SK-N-SH (cell line): ENCODE data around the gene APOL6. TPM values are rescaled to one million over a fixed set of nuclear protein-coding genes. Genes with fewer than 3 reads are reported as not detected.
A peak's percentile ranks its signal among the peaks of the same experiment; 100 is the strongest.

Experiments used
- CTCF ChIA-PET: fragments of 300-600, 350-600 bp; formaldehyde crosslinking; extraction: SDS; loops from one replicate; lab custom pipeline; 2021; lab: Yijun Ruan, JAX
- POLR2A ChIA-PET: fragments of 350-600 bp; sonication (Branson Sonifier 250); formaldehyde crosslinking; extraction: SDS; loops from one replicate; lab custom pipeline; 2020; ENCODE audit warnings: antibody characterized with exemption, inconsistent platforms; lab: Yijun Ruan, JAX
- DNase-seq: peaks from one replicate; pipeline ENCODE4 v3.0.0; 2012
- H2AFZ ChIP-seq: fragments of 200-600 bp; sonication (generic); 2 replicates; pipeline ENCODE4 v1.8.1; 2016; ENCODE audit warnings: antibody characterized with exemption, mild to moderate bottlenecking, low read depth
- H3F3A ChIP-seq: fragments of 200-600 bp; sonication (generic); replicated peaks from 2 replicates; pipeline ENCODE3; 2016; ENCODE audit warnings: antibody characterized with exemption, mild to moderate bottlenecking; ENCODE audit not compliant: insufficient read depth
- H3K27ac ChIP-seq, 2 experiments: fragments of 200-500 bp in 1 of 2; fragments of 200-600 bp in 1 of 2; sonication (Bioruptor generic) in 1 of 2; sonication (generic), shearing (Covaris generic) in 1 of 2; 2 replicates each; pipeline versions ENCODE4 v1.5.1 to v1.6.1; 2014 to 2016; ENCODE audit warnings: low read depth in 2 of 2, inconsistent platforms in 1 of 2, low read length in 1 of 2, mild to moderate bottlenecking in 1 of 2, mixed read lengths in 1 of 2
- H3K27me3 ChIP-seq: fragments of 200-600 bp; sonication (generic), shearing (Covaris generic); 2 replicates; pipeline ENCODE4 v1.6.1; 2016; ENCODE audit warnings: mixed run types; ENCODE audit not compliant: insufficient read depth
- H3K36me3 ChIP-seq, 2 experiments: fragments of 200-500 bp in 1 of 2; fragments of 200-600 bp in 1 of 2; sonication (Bioruptor generic) in 1 of 2; sonication (generic) in 1 of 2; replicated peaks in 1 of 2; 2 replicates each; pipeline versions ENCODE3 to v1.5.1; 2014 to 2016; ENCODE audit warnings: low read length in 1 of 2, mild to moderate bottlenecking in 1 of 2; ENCODE audit not compliant: insufficient read depth in 2 of 2, control insufficient read depth in 1 of 2
- H3K4me1 ChIP-seq, 2 experiments: fragments of 200-500 bp in 1 of 2; fragments of 200-600 bp in 1 of 2; sonication (Bioruptor generic) in 1 of 2; sonication (generic), shearing (Covaris generic) in 1 of 2; 2 replicates each; pipeline versions ENCODE4 v1.5.1 to v1.6.1; 2014 to 2016; ENCODE audit warnings: low read depth in 1 of 2, low read length in 1 of 2, mixed run types in 1 of 2; ENCODE audit not compliant: insufficient read depth in 2 of 2, control insufficient read depth in 1 of 2
- H3K4me2 ChIP-seq: fragments of 200-600 bp; sonication (generic), shearing (Covaris generic); 2 replicates; pipeline ENCODE4 v1.6.1; 2017; ENCODE audit warnings: mixed run types
- H3K4me3 ChIP-seq, 2 experiments: fragments of 200-500 bp in 1 of 2; fragments of 200-600 bp in 1 of 2; sonication (Bioruptor generic) in 1 of 2; sonication (generic), shearing (Covaris generic) in 1 of 2; 2 replicates each; pipeline versions ENCODE4 v1.5.1 to v1.8.1; 2014 to 2016; ENCODE audit warnings: low read depth in 2 of 2, inconsistent platforms in 1 of 2, low read length in 1 of 2, mild to moderate bottlenecking in 1 of 2, mixed read lengths in 1 of 2, moderate library complexity in 1 of 2
- H3K79me2 ChIP-seq: fragments of 200-600 bp; sonication (generic); 2 replicates; pipeline ENCODE4 v1.8.1; 2017; ENCODE audit warnings: mild to moderate bottlenecking; ENCODE audit not compliant: insufficient read depth
- H3K9ac ChIP-seq: fragments of 200-600 bp; sonication (generic); 2 replicates; pipeline ENCODE4 v1.6.1; 2017; ENCODE audit warnings: mixed run types
- H3K9me2 ChIP-seq: fragments of 200-600 bp; sonication (generic); 2 replicates; pipeline ENCODE4 v1.6.1; 2017; ENCODE audit warnings: mixed run types
- H3K9me3 ChIP-seq: fragments of 200-600 bp; sonication (generic); 2 replicates; pipeline ENCODE4 v1.6.1; 2017; ENCODE audit warnings: mixed run types, mild to moderate bottlenecking, moderate library complexity
- H4K20me1 ChIP-seq: fragments of 200-600 bp; sonication (generic); 2 replicates; pipeline ENCODE4 v1.6.1; 2017; ENCODE audit warnings: mild to moderate bottlenecking, mixed run types; ENCODE audit not compliant: insufficient read depth
- CHD2 ChIP-seq: fragments of 150-350 bp; IDR thresholded peaks from 2 replicates; pipeline ENCODE4 v1.6.1; 2018; ENCODE audit warnings: low read length; ENCODE audit not compliant: partially characterized antibody
- CTCF ChIP-seq: fragments of 200-600 bp; sonication (generic); IDR thresholded peaks from 2 replicates; pipeline ENCODE4 v1.6.1; 2017; ENCODE audit warnings: antibody characterized with exemption, mild to moderate bottlenecking, moderate library complexity
- FOXJ3 ChIP-seq: sonication (generic); formaldehyde crosslinking; IDR thresholded peaks from 2 replicates; pipeline ENCODE4 v1.5.1; 2020; ENCODE audit warnings: mild to moderate bottlenecking, missing genetic modification reagents
- GATA2 ChIP-seq: sonication (generic); formaldehyde crosslinking; IDR thresholded peaks from 2 replicates; pipeline ENCODE4 v1.5.0; 2020; ENCODE audit warnings: mild to moderate bottlenecking, missing genetic modification reagents
- JUND ChIP-seq: IDR thresholded peaks from 2 replicates; pipeline ENCODE4 v1.4.0; 2012
- MXI1 ChIP-seq: IDR thresholded peaks from 2 replicates; pipeline ENCODE4 v1.6.1; 2012; ENCODE audit warnings: mild to moderate bottlenecking, low read depth, low read length, improper control_type of control experiment
- NFIC ChIP-seq: IDR thresholded peaks from 2 replicates; pipeline ENCODE4 v1.4.0; 2012; ENCODE audit warnings: borderline replicate concordance
- RAD21 ChIP-seq: IDR thresholded peaks from 2 replicates; pipeline ENCODE4 v1.6.1; 2012; ENCODE audit warnings: mild to moderate bottlenecking, low read length
- REST ChIP-seq: IDR thresholded peaks from 2 replicates; pipeline ENCODE4 v1.6.1; 2012; ENCODE audit warnings: mild to moderate bottlenecking, low read depth, low read length, moderate library complexity
- SIN3A ChIP-seq: IDR thresholded peaks from 2 replicates; pipeline ENCODE4 v1.6.1; 2012; ENCODE audit warnings: low read depth, mild to moderate bottlenecking, low read length, moderate library complexity, borderline replicate concordance
- SMC3 ChIP-seq: IDR thresholded peaks from 2 replicates; pipeline ENCODE4 v1.6.1; 2012; ENCODE audit warnings: low read depth, low read length, improper control_type of control experiment
- TCF12 ChIP-seq: IDR thresholded peaks from 2 replicates; pipeline ENCODE4 v1.4.0; 2012
- TEAD4 ChIP-seq: IDR thresholded peaks from 2 replicates; pipeline ENCODE4 v1.4.0; 2012; ENCODE audit warnings: mild to moderate bottlenecking, borderline replicate concordance; ENCODE audit not compliant: insufficient read depth
- WGBS: methylation state at CpG from one replicate; pipeline ENCODE4 v1.1.6; 2017; ENCODE audit warnings: low lambda C conversion rate; 5-methylcytosine and 5-hydroxymethylcytosine counted together
- polyA plus RNA-seq, 3 experiments: library from polyadenylated mRNA; depleted of rRNA; stranded (reverse); fragments of >200 nt; gene quantifications; 2 replicates each; pipeline ENCODE4 v1.2.3, GENCODE V29; 2012

APOL6 gene
- polyA plus RNA-seq, 1 of the 3 experiments (the other 2 are of a cell fraction), result 0.90 TPM

GRCh38 chr22:35684270-35684700 lies 36.0 kb downstream of the APOL6 start:
- Histone ChIP-seq H3K27me3 (no peaks in the 10 kb centered on the region), H3K4me1 (no peaks in the 10 kb centered on the region), H3K79me2 (no peaks in the 10 kb centered on the region), H3F3A (no peaks in the 10 kb centered on the region), H3K9me3 (no peaks in the 10 kb centered on the region), H3K9me2 (no peaks in the 10 kb centered on the region), H3K36me3 (no peaks in the 10 kb centered on the region), H2AFZ (no peak overlapping the region), H3K9ac (no peak overlapping the region), H4K20me1 (no peaks in the 10 kb centered on the region), H3K4me2 (no peak overlapping the region), H3K27ac (no peak overlapping the region), H3K4me3 (no peak overlapping the region)
- ChIA-PET CTCF (interaction anchor here (0.7 to 1.6 kb wide), 4 partner anchors 20 to 316 kb away, joined by 3 to 5 read pairs (median 4); no protein-coding TSS in a partner anchor), POLR2A (no interaction called here)
- DNase-seq, result no peak
- 97% methylated on average over 3 of the region's 3 CpGs for WGBS
- TF ChIP-seq REST, result no peak
- TF ChIP-seq TCF12, result no peak
- TF ChIP-seq RAD21, result peak; percentile 59
- TF ChIP-seq SMC3, result peak; percentile 27; the same call in 1 of the 2 replicates
- no peak for TF ChIP-seq CHD2

GRCh38 chr22:35684732-35685131 lies 36.5 kb downstream of the APOL6 start:
- H3K4me3 ChIP-seq, result no peak overlapping the region
- H3K27me3 ChIP-seq, result no peaks in the 10 kb centered on the region
- DNase-seq, result no peak
- no peak for TF ChIP-seq CTCF
- TF ChIP-seq NFIC, result no peak
- no peak for TF ChIP-seq TEAD4
- no peak for TF ChIP-seq MXI1
- TF ChIP-seq GATA2 (CRISPR knock-in tag), result no peak
- no peak for TF ChIP-seq FOXJ3
- no peak for TF ChIP-seq JUND
- no peak for TF ChIP-seq REST
- no peak for TF ChIP-seq RAD21
- no peak for TF ChIP-seq CHD2
- TF ChIP-seq SIN3A, result no peak
- no peaks in the 10 kb centered on the region for H3K9me3 ChIP-seq
- ChIA-PET POLR2A (no interaction called here), CTCF (interaction anchor here (0.7 to 1.6 kb wide), 4 partner anchors 19 to 316 kb away, joined by 3 to 5 read pairs (median 4); no protein-coding TSS in a partner anchor)
- H3K36me3 ChIP-seq, result no peaks in the 10 kb centered on the region
- no peak overlapping the region for H3K27ac ChIP-seq
- no peaks in the 10 kb centered on the region for H3K4me1 ChIP-seq
- H3K9ac ChIP-seq, result no peak overlapping the region
- no peak overlapping the region for H3K4me2 ChIP-seq
- H3K79me2 ChIP-seq, result no peaks in the 10 kb centered on the region
- no peaks in the 10 kb centered on the region for H4K20me1 ChIP-seq
- no peak overlapping the region for H2AFZ ChIP-seq
- no peaks in the 10 kb centered on the region for H3K9me2 ChIP-seq
- no peaks in the 10 kb centered on the region for H3F3A ChIP-seq
